H9 (cell line): Measurements from ENCODE around the gene TMC1. TPM values are rescaled to one million over a fixed set of nuclear protein-coding genes. Genes with fewer than 3 reads are reported as not detected.

Experiments
- DNase-seq: peaks from one replicate; pipeline ENCODE4 v3.0.0-alpha.2; 2017
- H2AFZ ChIP-seq: one replicate; pipeline ENCODE4 v1.6.1; 2013; ENCODE audit warnings: mild to moderate bottlenecking, low read length, control low read depth, moderate library complexity
- H2AK5ac ChIP-seq: 2 replicates; pipeline ENCODE4 v1.6.1; 2013; ENCODE audit warnings: low read length, control low read depth, mixed read lengths; ENCODE audit not compliant: insufficient read length
- H2BK120ac ChIP-seq: one replicate; pipeline ENCODE4 v1.6.1; 2013; ENCODE audit warnings: low read depth, mild to moderate bottlenecking, low read length, control low read depth, inconsistent platforms; ENCODE audit not compliant: poor library complexity, severe bottlenecking
- H2BK12ac ChIP-seq: 2 replicates; pipeline ENCODE4 v1.6.1; 2013; ENCODE audit warnings: low read length, control low read depth, mixed read lengths, low read depth; ENCODE audit not compliant: insufficient read length
- H2BK15ac ChIP-seq: 2 replicates; pipeline ENCODE4 v1.6.1; 2013; ENCODE audit warnings: low read depth, low read length, control low read depth
- H2BK20ac ChIP-seq: one replicate; pipeline ENCODE4 v1.6.1; 2013; ENCODE audit warnings: low read depth, mild to moderate bottlenecking, low read length, control low read depth, inconsistent platforms; ENCODE audit not compliant: poor library complexity, severe bottlenecking
- H2BK5ac ChIP-seq: 2 replicates; pipeline ENCODE4 v1.6.1; 2013; ENCODE audit warnings: low read length, control low read depth, mixed read lengths; ENCODE audit not compliant: insufficient read length
- H3K14ac ChIP-seq: 2 replicates; pipeline ENCODE4 v1.6.1; 2013; ENCODE audit warnings: low read length, control low read depth; ENCODE audit not compliant: insufficient read depth
- H3K18ac ChIP-seq: 2 replicates; pipeline ENCODE4 v1.6.1; 2013; ENCODE audit warnings: low read depth, mild to moderate bottlenecking, mixed read lengths, low read length, control low read depth; ENCODE audit not compliant: insufficient read length
- H3K23ac ChIP-seq: 2 replicates; pipeline ENCODE4 v1.6.1; 2013; ENCODE audit warnings: low read length, control low read depth, mixed read lengths, low read depth; ENCODE audit not compliant: insufficient read length
- H3K23me2 ChIP-seq: 2 replicates; pipeline ENCODE4 v1.6.1; 2013; ENCODE audit warnings: low read depth, mild to moderate bottlenecking, mixed read lengths, low read length, control low read depth; ENCODE audit not compliant: insufficient read length, poor library complexity, severe bottlenecking
- H3K27ac ChIP-seq: 2 replicates; pipeline ENCODE4 v1.5.1; 2013; ENCODE audit warnings: low read length, control low read depth, mixed read lengths, low read depth; ENCODE audit not compliant: insufficient read length
- H3K27me3 ChIP-seq: 2 replicates; pipeline ENCODE4 v1.6.1; 2013; ENCODE audit warnings: low read length, control low read depth, inconsistent platforms; ENCODE audit not compliant: insufficient read depth
- H3K4ac ChIP-seq: 2 replicates; pipeline ENCODE4 v1.6.1; 2013; ENCODE audit warnings: low read depth, mild to moderate bottlenecking, control low read depth, inconsistent platforms, low read length, moderate library complexity
- H3K4me1 ChIP-seq: 2 replicates; pipeline ENCODE4 v1.6.1; 2013; ENCODE audit warnings: low read length, control low read depth, inconsistent platforms; ENCODE audit not compliant: insufficient read depth
- H3K4me2 ChIP-seq: 2 replicates; pipeline ENCODE4 v1.6.1; 2013; ENCODE audit warnings: low read length, control low read depth, mixed read lengths; ENCODE audit not compliant: insufficient read length, insufficient read depth
- H3K56ac ChIP-seq: 2 replicates; pipeline ENCODE4 v1.6.1; 2013; ENCODE audit warnings: low read depth, mild to moderate bottlenecking, mixed read lengths, low read length, control low read depth; ENCODE audit not compliant: insufficient read length
- H3K79me1 ChIP-seq: 2 replicates; pipeline ENCODE4 v1.6.1; 2013; ENCODE audit warnings: low read depth, mild to moderate bottlenecking, moderate library complexity, low read length, control low read depth, inconsistent platforms; ENCODE audit not compliant: insufficient read depth, poor library complexity, severe bottlenecking
- H3K79me2 ChIP-seq: 2 replicates; pipeline ENCODE4 v1.6.1; 2013; ENCODE audit warnings: low read length, control low read depth, inconsistent platforms; ENCODE audit not compliant: insufficient read depth
- H3K9ac ChIP-seq: 2 replicates; pipeline ENCODE4 v1.6.1; 2013; ENCODE audit warnings: low read length, control low read depth, mixed read lengths; ENCODE audit not compliant: insufficient read length; ENCODE audit errors: extremely low read depth
- H3K9me3 ChIP-seq: one replicate; pipeline ENCODE4 v1.6.1; 2013; ENCODE audit warnings: low read depth, low read length, inconsistent platforms; ENCODE audit not compliant: control insufficient read depth
- H3T11ph ChIP-seq: one replicate; pipeline ENCODE4 v1.6.1; 2013; ENCODE audit warnings: mild to moderate bottlenecking, low read length, control low read depth, inconsistent platforms
- H4K20me1 ChIP-seq: one replicate; pipeline ENCODE4 v1.6.1; 2013; ENCODE audit not compliant: control insufficient read depth, insufficient read length, insufficient read depth
- H4K5ac ChIP-seq: 2 replicates; pipeline ENCODE4 v1.6.1; 2013; ENCODE audit warnings: low read depth, mild to moderate bottlenecking, mixed read lengths, low read length, control low read depth; ENCODE audit not compliant: insufficient read length
- H4K8ac ChIP-seq: replicated peaks from 2 replicates; pipeline ENCODE4 v1.6.1; 2013; ENCODE audit warnings: low read length, control low read depth, mixed read lengths, low read depth; ENCODE audit not compliant: insufficient read length
- H4K91ac ChIP-seq: 2 replicates; pipeline ENCODE4 v1.6.1; 2013; ENCODE audit warnings: low read depth, mild to moderate bottlenecking, moderate library complexity, mixed read lengths, low read length, control low read depth; ENCODE audit not compliant: insufficient read length
- H3K27ac Mint-ChIP-seq, 3 experiments: 2 replicates in 2 of 3; 3 replicates in 1 of 3; pipeline ENCODE4 v1.8.0; 2020 to 2021; ENCODE audit warnings: mixed read lengths in 3 of 3, mild to moderate bottlenecking in 1 of 3, moderate library complexity in 1 of 3
- H3K27me3 Mint-ChIP-seq: 2 replicates; pipeline ENCODE4 v1.8.0; 2021; ENCODE audit warnings: low read depth, mild to moderate bottlenecking, moderate library complexity, mixed read lengths
- H3K36me3 Mint-ChIP-seq, 3 experiments: 2 replicates in 2 of 3; 3 replicates in 1 of 3; pipeline ENCODE4 v1.8.0; 2020 to 2021; ENCODE audit warnings: low read depth in 3 of 3, mixed read lengths in 3 of 3; ENCODE audit not compliant: insufficient read depth in 1 of 3
- H3K4me1 Mint-ChIP-seq, 2 experiments: 2 replicates each; pipeline ENCODE4 v1.8.0; 2020; ENCODE audit warnings: mixed read lengths in 2 of 2
- H3K4me3 Mint-ChIP-seq, 2 experiments: 2 replicates in 1 of 2; 3 replicates in 1 of 2; pipeline ENCODE4 v1.8.0; 2020 to 2021; ENCODE audit warnings: mild to moderate bottlenecking in 2 of 2, mixed read lengths in 2 of 2, moderate library complexity in 1 of 2
- H3K9me3 Mint-ChIP-seq, 2 experiments: 2 replicates in 1 of 2; 3 replicates in 1 of 2; pipeline ENCODE4 v1.8.0; 2020; ENCODE audit warnings: mild to moderate bottlenecking in 2 of 2, mixed read lengths in 2 of 2, moderate library complexity in 1 of 2
- CTCF ChIP-seq: fragments of 200-600 bp; sonication (generic); conservative IDR thresholded peaks from 3 replicates; pipeline ENCODE4 v1.8.0; 2021; ENCODE audit warnings: antibody characterized with exemption, mild to moderate bottlenecking
- WGBS: extraction: QIAGEN DNeasy Blood & Tissue Kit; methylation state at CpG from one replicate; pipeline ENCODE4 v1.1.7; 2013; ENCODE audit warnings: missing lambda C conversion rate, low lambda C conversion rate, mixed read lengths; ENCODE audit not compliant: insufficient read length; ENCODE audit errors: extremely low coverage; 5-methylcytosine and 5-hydroxymethylcytosine counted together
- total RNA-seq: library from RNA; stranded (reverse); gene quantifications from 2 replicates; pipeline ENCODE4 v1.2.1, GENCODE V29; 2021

TMC1 gene
- total RNA-seq, 1 experiment from 2014 or later = 2.4 TPM

- Mint-ChIP-seq H3K36me3 (no peaks in the 10 kb centered on the region), H3K4me1 (peaks cover 15% of the 10 kb centered on the region in 2 experiments), H3K27me3 (no peaks in the 10 kb centered on the region), H3K27ac (peak overlapping the region in 1 of 3 experiments; percentile 55; a peak in 1 of 7 replicates), H3K9me3 (no peaks in the 10 kb centered on the region; a peak in 1 of 5 replicates), H3K4me3 (no peak overlapping the region)
- H3K23me2 ChIP-seq = no peaks in the 10 kb centered on the region
- no peak overlapping the region for H2BK5ac ChIP-seq
- no peak overlapping the region for H3T11ph ChIP-seq
- no peak for DNase-seq
- no peak overlapping the region for H3K56ac ChIP-seq
- H2BK20ac ChIP-seq = no peak overlapping the region
- H4K8ac ChIP-seq = no peak overlapping the region
- H3K23ac ChIP-seq = no peak overlapping the region
- H2BK15ac ChIP-seq = no peak overlapping the region
- WGBS = no CpG with 5 or more reads among the region's 5 CpGs
- no peak overlapping the region for H3K18ac ChIP-seq
- H3K14ac ChIP-seq = no peak overlapping the region
- no peak overlapping the region for H4K91ac ChIP-seq
- H2AK5ac ChIP-seq = no peak overlapping the region
- H2BK120ac ChIP-seq = no peak overlapping the region
- no peaks in the 10 kb centered on the region for H3K9me3 ChIP-seq
- H3K9ac ChIP-seq = no peak overlapping the region
- no peaks in the 10 kb centered on the region; the same call in 1 of the 2 replicates for H3K4me1 ChIP-seq
- no peak overlapping the region for H3K4ac ChIP-seq
- no peaks in the 10 kb centered on the region for H3K79me1 ChIP-seq
- no peak for TF ChIP-seq CTCF
- no peaks in the 10 kb centered on the region for H4K20me1 ChIP-seq
- H3K79me2 ChIP-seq = no peaks in the 10 kb centered on the region
- no peak overlapping the region for H4K5ac ChIP-seq
- no peak overlapping the region for H2AFZ ChIP-seq
- H3K4me2 ChIP-seq = no peak overlapping the region
- H2BK12ac ChIP-seq = no peak overlapping the region
- H3K27me3 ChIP-seq = no peaks in the 10 kb centered on the region
- H3K27ac ChIP-seq = no peak overlapping the region
Observed at GRCh38 chr9:72823971-72824370, 302.6 kb downstream of the TMC1 start.
